Ovary (tissue), 9 donors: Measurements from ENCODE around the gene THAP8. TPM values are rescaled to one million over a fixed set of nuclear protein-coding genes. Genes with fewer than 3 reads are reported as not detected.

ENCODE experiments used
- DNase-seq, 5 donors: peaks; one replicate each; pipeline ENCODE4 v3.0.0-alpha.2; 2019 to 2020
- H3K27ac ChIP-seq, 2 donors: fragments of 200-600 bp; one replicate each; pipeline versions ENCODE4 v1.5.1 to v1.8.0; 2019 to 2022
- H3K27me3 ChIP-seq: fragments of 200-600 bp; one replicate; pipeline ENCODE4 v1.8.0; 2022
- H3K36me3 ChIP-seq: fragments of 200-600 bp; sonication (generic); one replicate; pipeline ENCODE4 v1.5.1; 2019
- H3K4me1 ChIP-seq: one replicate; pipeline ENCODE4 v1.8.1; 2013; ENCODE audit warnings: mild to moderate bottlenecking, moderate library complexity; ENCODE audit not compliant: insufficient read depth
- H3K4me3 ChIP-seq: fragments of 200-600 bp; sonication (generic); one replicate; pipeline ENCODE4 v1.5.1; 2017
- H3K9me3 ChIP-seq, 2 donors: fragments of 200-600 bp in 1 of 2; sonication (generic) in 1 of 2; one replicate each; pipeline versions ENCODE4 v1.5.1 to v1.8.1; 2013 to 2019; ENCODE audit warnings: mild to moderate bottlenecking in 1 of 2, moderate library complexity in 1 of 2
- EP300 ChIP-seq: sonication (generic); formaldehyde crosslinking; IDR thresholded peaks from one replicate; pipeline ENCODE4 v1.6.1; 2017; ENCODE audit warnings: antibody characterized with exemption
- POLR2A ChIP-seq: fragments of 450-650 bp; IDR thresholded peaks from one replicate; pipeline ENCODE4 v1.6.1; 2017; ENCODE audit warnings: antibody characterized with exemption, mild to moderate bottlenecking, moderate library complexity
- WGBS, 3 donors: extraction: QIAGEN DNeasy Blood & Tissue Kit in 1 of 3; methylation state at CpG; one replicate each; pipeline versions ENCODE4 v1.1.5 to v1.1.7; 2013 to 2017; 5-methylcytosine and 5-hydroxymethylcytosine counted together
- intact Hi-C, 4 donors: fragments of 100-400 bp; cut with DNase I; formaldehyde crosslinking; loops; one replicate each; pipeline versions ENCODE4 v1.11.0 to v1.15.1; 2022 to 2023
- polyA plus RNA-seq, 2 donors: library from polyadenylated mRNA; stranded (reverse); fragments of 200-250 nt in 1 of 2; fragments of 350-450 nt in 1 of 2; fragmentation: Illumina TruSeq in 1 of 2; extraction: RNeasy Lipid Tissue Mini Kit (QIAGEN cat#74804) in 1 of 2; gene quantifications; one replicate each; pipeline ENCODE4 v1.2.3, GENCODE V29; 2013 to 2014
- total RNA-seq, 7 donors: library from RNA; depleted of rRNA in 2 of 7; stranded (reverse); fragments of >200 nt in 2 of 7; fragmentation: NEBNext Ultra II Directional in 3 of 7; extraction: Animal tissue kit (Norgen Biotek cat#: 25700) in 3 of 7; gene quantifications; one replicate each; pipeline versions ENCODE4 v1.1.0 to v1.2.4, GENCODE V29; 2016 to 2023
- TF ChIP-seq, protein P1 (sequence below), 3 donors: fragments of 450-650 bp in 2 of 3; fragments of 200-600 bp in 1 of 3; IDR thresholded peaks; one replicate each; pipeline versions ENCODE4 v1.5.1 to v1.8.0; 2016 to 2022; ENCODE audit warnings: antibody characterized with exemption in 3 of 3, mild to moderate bottlenecking in 1 of 3
- donor health status: DM: no; HTN: no; CAD: no; lungs with moderate emphysema.
- donor health status: DM: no; HTN: no; CAD: no.
- donor health status: Bipolar disorder and iron deficiency.
- donor health status: DM: yes; HTN: yes; CAD: no.
- donor health status: DM: no; HTN: no; CAD: no.
- donor health status: DM: yes; HTN: yes; CAD: no.

THAP8 gene
- total and polyA plus RNA-seq, 9 donors = 1.9 to 7.9 (median 6.4) TPM

- Histone ChIP-seq H3K27ac (peak within 1 kb of the TSS; percentile 38 to 94), H3K4me1 (peaks cover 1% of the 10 kb centered on the region), H3K27me3 (no peaks in the 10 kb centered on the region), H3K36me3 (no peaks in the 10 kb centered on the region), H3K4me3 (peak within 1 kb of the TSS; percentile 67), H3K9me3 (no peaks in the 10 kb centered on the region)
- WGBS, 3 donors = 0 to 1% (median 1%) methylated on average over 69 to 76 of the region's 76 CpGs
- DNase-seq = peak; percentile 68 to 96 (median 93)
- no peak for TF ChIP-seq POLR2A
- no peak for TF ChIP-seq EP300
- TF ChIP-seq, protein P1, sequence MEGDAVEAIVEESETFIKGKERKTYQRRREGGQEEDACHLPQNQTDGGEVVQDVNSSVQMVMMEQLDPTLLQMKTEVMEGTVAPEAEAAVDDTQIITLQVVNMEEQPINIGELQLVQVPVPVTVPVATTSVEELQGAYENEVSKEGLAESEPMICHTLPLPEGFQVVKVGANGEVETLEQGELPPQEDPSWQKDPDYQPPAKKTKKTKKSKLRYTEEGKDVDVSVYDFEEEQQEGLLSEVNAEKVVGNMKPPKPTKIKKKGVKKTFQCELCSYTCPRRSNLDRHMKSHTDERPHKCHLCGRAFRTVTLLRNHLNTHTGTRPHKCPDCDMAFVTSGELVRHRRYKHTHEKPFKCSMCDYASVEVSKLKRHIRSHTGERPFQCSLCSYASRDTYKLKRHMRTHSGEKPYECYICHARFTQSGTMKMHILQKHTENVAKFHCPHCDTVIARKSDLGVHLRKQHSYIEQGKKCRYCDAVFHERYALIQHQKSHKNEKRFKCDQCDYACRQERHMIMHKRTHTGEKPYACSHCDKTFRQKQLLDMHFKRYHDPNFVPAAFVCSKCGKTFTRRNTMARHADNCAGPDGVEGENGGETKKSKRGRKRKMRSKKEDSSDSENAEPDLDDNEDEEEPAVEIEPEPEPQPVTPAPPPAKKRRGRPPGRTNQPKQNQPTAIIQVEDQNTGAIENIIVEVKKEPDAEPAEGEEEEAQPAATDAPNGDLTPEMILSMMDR (IDR thresholded peaks at IDR 0.05) = no peak
- intact Hi-C loops = loop anchor here in 1 of 4 donors (2.0 to 10.0 kb wide), 2 partner anchors 50 to 60 kb away; partner anchors contain the start of genes POLR2I, SYNE4 and TBCB
Observed at GRCh38 chr19:36054733-36055686, 925 bp upstream of the THAP8 start, which contains the start of gene WDR62. Gene WDR62 (plus strand): TSS chr19:36054897. CDS start chr19:36054972, 75 bp downstream.

DNA sequence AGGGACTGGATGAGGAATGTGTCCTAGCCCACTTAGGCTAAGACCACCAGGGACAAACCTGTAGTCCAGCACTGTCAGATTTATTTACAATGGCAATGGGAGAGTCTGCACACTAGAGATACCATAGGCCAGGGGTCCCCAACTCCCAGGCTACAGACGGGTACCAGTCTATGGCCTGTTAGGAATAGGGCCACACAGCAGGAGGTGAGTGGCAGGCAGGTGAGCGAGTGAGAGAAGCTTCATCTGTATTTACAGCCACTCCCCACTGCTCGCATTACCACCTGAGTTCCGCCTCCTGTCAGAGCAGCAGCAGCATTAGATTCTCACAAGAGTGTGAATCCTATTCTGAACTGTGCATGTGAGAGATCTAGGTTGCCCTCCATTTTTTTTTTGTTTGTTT lies 2.4 kb downstream of the THAP8 start:
- TF ChIP-seq, protein P1 (IDR thresholded peaks at IDR 0.05) = no peak
- no peak for TF ChIP-seq EP300
- TF ChIP-seq POLR2A = no peak
- intact Hi-C loops = loop anchor here in 1 of 4 donors (10.0 kb wide), 1 partner anchor 47 kb away; the partner anchor contains the start of gene SYNE4

DNA sequence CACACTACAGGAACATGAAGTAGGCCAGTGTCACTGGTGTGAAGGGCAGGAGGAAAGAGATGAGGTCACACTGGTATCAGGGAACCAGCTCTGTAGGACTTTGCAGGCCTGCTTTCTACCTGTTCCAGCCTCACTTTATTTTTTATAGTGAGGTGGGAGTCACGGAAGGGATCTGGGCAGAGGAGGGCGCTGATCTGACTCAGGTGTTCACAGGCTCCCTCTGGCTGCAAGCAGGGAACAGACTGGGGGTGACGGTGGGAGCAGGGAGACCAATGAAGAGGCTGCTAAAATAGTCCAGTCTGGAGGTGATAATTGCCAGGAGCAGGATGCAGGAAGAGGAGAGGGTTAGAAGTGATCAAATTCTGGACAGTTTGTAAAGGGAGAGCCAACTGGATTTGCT lies 2.8 kb downstream of the THAP8 start:
- Histone ChIP-seq H3K9me3 (no peaks in the 10 kb centered on the region), H3K27ac (no peak overlapping the region), H3K4me1 (peaks cover 1% of the 10 kb centered on the region), H3K27me3 (no peaks in the 10 kb centered on the region), H3K4me3 (no peak overlapping the region), H3K36me3 (no peaks in the 10 kb centered on the region)
- no peak for DNase-seq
- TF ChIP-seq EP300 = no peak
- TF ChIP-seq, protein P1 (IDR thresholded peaks at IDR 0.05) = no peak
- TF ChIP-seq POLR2A = no peak
- intact Hi-C loops = loop anchor here in 1 of 4 donors (10.0 kb wide), 1 partner anchor 46 kb away; the partner anchor contains the start of gene SYNE4
- WGBS, 3 donors = 54 to 64% (median 55%) methylated on average over 3 of the region's 3 CpGs

More for the DNA sequence above, 2.4 kb downstream of the THAP8 start:
- no peak for DNase-seq
- H3K4me3 ChIP-seq = no peak overlapping the region
- no peaks in the 10 kb centered on the region for H3K9me3 ChIP-seq
- peaks cover 1% of the 10 kb centered on the region for H3K4me1 ChIP-seq
- no peaks in the 10 kb centered on the region for H3K36me3 ChIP-seq
- no peak overlapping the region for H3K27ac ChIP-seq
- H3K27me3 ChIP-seq = no peaks in the 10 kb centered on the region
- 95 to 97% (median 96%) methylated on average over 4 of the region's 4 CpGs for WGBS, 3 donors

DNA sequence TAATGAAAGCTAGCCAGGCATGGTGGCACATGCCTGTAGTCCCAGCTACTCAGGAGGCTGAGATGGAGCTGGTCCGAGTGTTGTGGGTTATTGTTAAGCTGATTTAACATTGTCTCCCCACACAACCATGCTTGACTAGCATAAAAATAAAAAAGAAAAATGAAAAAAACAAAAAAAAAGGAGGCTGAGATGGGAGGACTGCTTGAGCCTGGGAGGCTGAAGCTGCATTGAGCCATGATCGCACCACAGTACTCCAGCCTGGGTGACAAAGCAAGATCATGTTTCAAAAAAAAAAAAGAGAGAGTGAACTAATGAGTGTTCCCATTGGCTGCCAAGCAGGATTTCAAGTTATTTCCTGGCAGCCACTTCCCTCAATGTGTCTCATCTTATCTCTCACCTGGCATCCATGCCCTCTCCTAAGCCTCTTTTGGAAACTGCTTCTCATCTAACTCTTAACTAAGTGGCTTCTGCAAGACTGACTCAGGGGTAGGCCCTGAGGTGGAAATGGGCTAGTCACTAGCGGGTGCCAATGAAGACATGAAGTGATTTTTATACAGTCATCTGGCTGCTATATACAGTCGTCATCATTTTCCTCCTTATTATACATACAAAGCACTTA lies 4.9 kb downstream of the THAP8 start:
- H3K36me3 ChIP-seq = no peaks in the 10 kb centered on the region
- WGBS, 3 donors = 93 to 96% (median 94%) methylated on average over 4 of the region's 4 CpGs
- H3K4me3 ChIP-seq = no peak overlapping the region
- DNase-seq = no peak
- intact Hi-C loops = no loop called here
- no peak overlapping the region for H3K27ac ChIP-seq
- peaks cover 1% of the 10 kb centered on the region for H3K4me1 ChIP-seq
- H3K27me3 ChIP-seq = no peaks in the 10 kb centered on the region
- H3K9me3 ChIP-seq = no peaks in the 10 kb centered on the region
- TF ChIP-seq POLR2A (no peak), EP300 (no peak)
- TF ChIP-seq, protein P1 (IDR thresholded peaks at IDR 0.05) = no peak
